Measurements from ENCODE around the gene LYVE1.

The LYVE1 gene

GRCh38 chr11:10591741-10592140, 23.3 kb upstream of the LYVE1 start:
- DNase-seq: no peak

DNA sequence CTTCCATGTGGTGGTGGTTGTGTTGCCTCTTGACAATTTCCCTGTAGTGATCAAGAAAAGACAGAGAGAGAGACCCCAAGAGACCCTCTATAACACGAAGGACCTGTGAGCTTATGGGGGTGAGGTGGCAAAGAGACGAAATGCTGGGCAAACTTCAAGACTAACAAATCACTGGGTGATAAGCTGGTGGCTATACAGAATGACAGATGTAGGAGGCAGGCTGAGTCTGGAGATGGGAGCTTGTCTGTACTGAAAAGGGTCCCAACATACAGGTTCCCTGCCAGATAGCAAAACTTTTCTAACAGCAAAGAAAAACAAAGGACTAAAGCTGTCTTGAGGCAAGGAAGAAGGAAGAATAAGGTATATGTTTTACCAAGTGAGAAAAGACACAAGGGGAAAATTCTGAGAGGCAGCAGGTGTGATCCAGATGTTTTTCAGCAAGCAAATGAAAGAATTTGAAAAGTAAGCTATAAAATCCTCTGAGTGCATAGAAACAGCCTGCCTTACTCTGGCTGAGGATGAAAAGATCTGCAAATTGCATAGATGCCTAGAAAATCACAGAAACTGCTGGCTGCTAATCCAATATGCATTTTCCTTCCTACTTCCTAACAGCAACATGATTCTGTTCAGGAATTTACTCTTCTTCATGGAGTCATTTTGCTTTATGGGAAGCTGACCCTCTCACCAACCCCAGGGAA, 21.9 kb upstream of the LYVE1 start:
- no peak for DNase-seq

GRCh38 chr11:10588904-10589303, 20.4 kb upstream of the LYVE1 start:
- DNase-seq: no peak

- DNase-seq: no peak
Observed at GRCh38 chr11:10587995-10588394, 19.5 kb upstream of the LYVE1 start.

DNA sequence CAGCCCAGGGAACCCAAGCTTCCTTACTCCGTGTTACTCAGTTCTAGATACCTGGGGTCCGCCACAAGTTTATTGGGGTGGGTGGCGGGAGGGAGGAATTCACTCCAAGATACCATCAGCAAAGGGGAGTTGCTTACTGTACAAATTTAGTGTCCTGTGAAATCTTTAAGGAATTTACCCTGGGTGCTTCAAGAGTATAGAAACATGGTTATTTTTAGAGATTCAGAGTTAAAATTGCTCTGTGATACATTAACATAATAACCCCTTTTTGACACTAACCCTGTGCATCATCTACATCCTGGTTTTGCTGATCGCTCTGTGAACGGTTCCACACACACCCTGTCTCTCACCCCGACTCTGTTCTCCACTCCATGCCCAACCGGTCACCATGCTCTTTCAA, 18.9 kb upstream of the LYVE1 start:
- DNase-seq: no peak

GRCh38 chr11:10584071-10584501, 15.6 kb upstream of the LYVE1 start:
- DNase-seq: no peak

GRCh38 chr11:10581481-10582019, 13.1 kb upstream of the LYVE1 start:
- DNase-seq: no peak

GRCh38 chr11:10580623-10581022, 12.2 kb upstream of the LYVE1 start:
- DNase-seq: no peak

DNA sequence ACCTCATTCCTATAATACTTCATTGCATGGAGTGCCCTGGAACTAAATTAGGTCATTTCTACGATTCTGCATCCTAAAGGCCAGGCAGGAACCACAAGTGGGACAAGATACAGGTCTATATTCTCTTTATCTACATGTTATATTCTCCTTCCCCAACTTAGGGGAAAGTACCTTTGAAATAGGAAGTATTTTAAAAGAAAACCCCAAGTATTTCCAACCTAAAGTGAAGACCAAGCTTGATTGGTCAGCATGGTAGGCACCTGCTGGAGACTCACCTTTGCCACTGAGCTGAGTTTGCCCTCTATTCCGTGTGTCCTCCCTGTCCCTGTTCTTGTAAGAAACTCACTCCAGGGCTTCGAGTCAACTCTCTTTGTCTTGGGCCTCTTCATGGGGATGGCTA, 11.2 kb upstream of the LYVE1 start:
- DNase-seq: no peak

DNA sequence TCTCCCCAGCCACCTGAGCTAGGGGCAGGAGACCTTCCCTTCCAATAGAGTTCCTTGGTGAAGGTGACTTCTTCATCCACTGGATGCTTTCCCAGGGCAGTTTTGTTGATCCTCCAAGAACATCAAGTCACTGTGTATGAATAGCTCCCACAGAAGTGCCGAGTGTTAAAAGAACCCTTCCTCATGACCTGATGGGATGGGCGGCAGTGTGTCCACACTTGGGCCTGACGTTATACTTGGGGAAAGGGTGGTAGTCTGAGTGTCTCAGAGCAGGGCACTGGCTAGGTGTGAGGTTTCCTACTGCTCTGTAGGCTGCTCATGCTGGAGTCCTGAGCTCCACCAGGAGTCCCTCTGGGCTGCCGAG, 7.6 kb upstream of the LYVE1 start:
- no peak for DNase-seq

GRCh38 chr11:10575346-10576034, 7.0 kb upstream of the LYVE1 start:
- DNase-seq: no peak

GRCh38 chr11:10573556-10573955, 5.1 kb upstream of the LYVE1 start:
- DNase-seq: no peak

DNA sequence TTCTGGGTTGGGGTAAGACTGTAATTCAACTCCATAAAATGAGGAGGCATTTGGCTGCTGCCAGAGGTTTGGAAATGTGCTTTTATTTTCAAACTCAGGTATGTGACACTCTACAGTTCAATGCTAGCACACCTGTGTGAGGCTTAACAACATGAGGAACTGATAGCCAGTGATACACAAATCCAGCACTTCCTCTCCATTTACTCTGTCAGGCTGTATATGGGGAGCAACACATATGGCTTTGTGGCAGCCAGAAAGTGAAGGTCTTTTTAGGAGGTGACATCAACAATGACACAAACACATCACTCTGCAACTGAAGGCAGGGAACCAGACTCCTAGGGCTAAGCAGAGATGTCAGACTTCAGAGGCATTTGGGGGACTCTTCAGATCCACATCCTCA, 4.6 kb upstream of the LYVE1 start:
- no peak for DNase-seq

DNA sequence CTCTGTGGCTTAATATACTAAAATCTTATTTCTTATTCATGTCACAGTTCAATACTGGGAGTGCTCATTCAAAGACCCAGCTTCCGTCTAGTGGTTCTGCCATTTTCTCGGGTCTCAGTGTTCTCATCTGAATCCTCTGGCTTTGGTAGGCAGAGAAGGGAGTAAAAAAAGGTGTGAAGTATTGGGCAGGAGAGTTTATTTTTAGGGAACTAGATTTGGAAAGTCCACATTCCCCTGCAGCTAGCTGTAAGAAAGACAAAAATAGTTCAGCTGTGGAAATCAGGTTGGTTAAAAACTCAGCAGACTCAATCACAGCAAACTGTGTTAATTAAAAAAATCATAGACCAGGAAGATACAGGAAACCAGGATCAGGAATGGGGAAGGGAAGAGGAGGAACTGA, 4.1 kb upstream of the LYVE1 start:
- no peak for DNase-seq

DNA sequence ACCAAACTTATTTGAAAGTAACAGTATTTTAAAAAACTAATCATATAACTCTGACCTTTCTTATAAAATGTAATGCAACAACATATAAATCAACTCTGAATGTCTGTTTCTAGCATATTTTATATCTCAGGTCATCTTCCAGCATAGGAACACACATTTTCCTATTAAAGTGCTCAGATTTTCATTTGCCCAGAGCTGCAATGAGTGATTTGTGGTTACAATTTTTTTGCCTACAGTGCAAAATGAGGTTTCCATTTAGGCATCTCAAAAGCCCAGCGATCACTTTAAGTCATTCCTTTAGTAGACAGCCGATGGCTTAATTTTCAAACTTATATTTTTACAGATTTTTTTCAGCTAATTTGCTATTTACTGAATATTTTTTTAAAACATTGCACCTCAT, 1.0 kb downstream of the LYVE1 start:
- no peak for DNase-seq

DNA sequence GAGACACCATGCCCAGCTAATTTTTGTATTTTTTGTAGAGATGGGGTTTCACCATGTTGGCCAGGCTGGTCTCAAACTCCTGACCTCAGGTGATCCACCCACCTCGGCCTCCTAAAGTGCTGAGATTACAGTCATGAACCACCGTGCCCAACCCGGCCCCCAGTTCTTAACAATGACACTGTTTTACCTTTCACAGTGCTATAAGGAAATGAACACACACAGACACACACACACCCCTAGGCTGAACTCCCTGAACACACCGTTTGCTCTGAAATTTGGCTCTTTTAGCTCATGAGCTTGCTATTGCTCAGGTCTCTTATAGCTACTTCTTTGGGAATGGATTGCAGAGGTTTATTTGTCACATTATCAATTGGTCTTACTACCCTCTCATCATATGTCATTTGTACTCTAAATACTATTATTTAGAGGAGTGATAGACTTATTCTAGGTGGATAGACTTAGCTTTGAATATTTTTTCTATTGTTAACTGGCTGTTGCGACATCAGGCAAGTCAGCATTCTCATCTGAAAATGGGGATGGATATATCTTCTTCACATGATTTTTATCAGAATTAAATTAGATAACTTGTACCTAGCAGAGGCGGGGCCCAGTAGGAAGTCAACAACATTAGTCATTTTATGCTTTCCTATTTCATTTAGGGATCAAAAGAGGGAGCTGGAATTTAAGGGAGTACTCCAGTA, 2.1 kb downstream of the LYVE1 start:
- no peak for DNase-seq

DNA sequence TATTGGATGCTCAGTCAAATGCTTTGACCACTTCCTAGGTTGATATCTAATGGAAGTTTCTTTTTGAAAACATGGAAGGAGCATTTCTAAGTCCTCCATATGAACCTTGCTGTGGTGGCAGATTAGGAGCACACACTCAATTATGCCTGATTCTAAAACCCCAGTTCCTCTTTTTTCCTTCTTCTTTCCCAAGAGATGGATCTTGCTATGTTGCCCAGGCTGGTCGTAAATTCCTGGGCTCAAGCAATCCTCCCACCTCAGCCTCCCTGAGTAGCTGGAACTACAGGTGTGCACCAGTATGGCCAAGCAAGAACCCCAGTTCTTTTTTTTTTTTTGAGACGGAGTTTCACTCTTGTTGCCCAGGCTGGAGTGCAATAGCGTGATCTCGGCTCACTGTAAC, 3.0 kb downstream of the LYVE1 start:
- no peak for DNase-seq

GRCh38 chr11:10564696-10565318, 3.7 kb downstream of the LYVE1 start:
- DNase-seq: no peak

- no peak for DNase-seq
Observed at GRCh38 chr11:10564030-10564429, 4.4 kb downstream of the LYVE1 start.

GRCh38 chr11:10561947-10562346, 6.5 kb downstream of the LYVE1 start:
- no peak for DNase-seq

DNA sequence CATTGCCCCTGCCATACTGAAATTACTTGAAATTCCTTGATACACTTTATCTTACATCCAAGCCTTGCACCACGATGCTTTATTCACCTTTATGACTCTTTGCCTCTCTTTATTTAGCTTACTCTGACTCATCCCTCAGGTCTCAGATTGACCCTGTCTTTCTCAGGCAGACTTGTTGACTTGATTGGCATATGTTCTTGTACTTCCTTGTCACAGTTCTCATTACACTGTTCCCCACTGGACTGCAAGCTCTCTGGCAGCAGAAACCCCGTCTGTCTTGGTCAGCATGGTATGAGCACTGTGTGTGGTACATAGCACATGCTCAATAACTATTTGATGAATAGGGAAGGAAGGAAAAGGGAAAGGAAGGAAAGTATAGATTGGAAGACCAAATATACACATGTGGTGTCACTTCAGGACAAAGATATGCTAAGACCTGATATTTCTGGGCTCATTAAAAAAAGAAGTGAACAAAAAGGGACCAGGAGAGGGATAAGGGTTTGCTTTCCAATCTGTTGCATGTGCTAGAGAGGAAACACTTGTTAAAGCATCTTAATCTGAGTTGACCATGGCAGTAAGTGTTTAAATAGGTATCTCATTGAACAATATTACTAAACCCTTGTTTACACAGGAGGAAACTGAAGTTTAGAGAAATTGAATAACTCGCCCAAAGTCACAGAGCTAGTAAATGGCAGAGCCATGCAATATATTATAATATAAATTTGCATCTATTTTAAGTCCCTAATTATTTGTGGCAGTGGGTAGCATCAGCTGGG, 7.2 kb downstream of the LYVE1 start:
- DNase-seq: no peak

GRCh38 chr11:10558288-10558687, 10.2 kb downstream of the LYVE1 start:
- DNase-seq: no peak

DNA sequence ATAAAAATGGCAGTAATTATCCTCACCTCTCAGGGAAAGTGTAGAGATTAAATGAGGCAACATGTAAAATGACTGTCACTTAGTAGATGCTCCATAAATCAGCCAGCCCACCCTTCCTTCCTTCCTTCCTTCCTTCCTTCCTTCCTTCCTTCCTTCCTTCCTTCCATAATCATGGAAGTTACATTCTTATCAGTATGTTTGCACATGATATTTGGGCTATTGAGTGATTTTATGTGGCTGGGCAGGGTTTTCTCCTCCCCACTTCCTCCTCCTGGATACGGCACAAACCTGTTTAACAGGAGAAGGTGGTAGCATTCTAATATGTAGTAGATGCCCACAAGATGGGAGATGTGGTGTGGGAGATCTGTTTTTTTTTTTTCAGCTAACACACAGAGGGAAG, 11.9 kb downstream of the LYVE1 start:
- DNase-seq: no peak

Measured in DMS79 treated with DMSO at 0.1 percent for 48 hours (cell line).